IMR-90 (cell line): ENCODE results near the gene CDRT15L2. TPM values are rescaled to one million over a fixed set of nuclear protein-coding genes. Genes with fewer than 3 reads are reported as not detected.
"Not testable (repeated sequence)": the region's sequence is repeated elsewhere in the genome, so short reads cannot be mapped to it uniquely, and the experiment has no call there.

Source experiments
- ATAC-seq: fragments of 200-7000 bp; cut with Tn5 transposase; 2 replicates; pipeline ENCODE4 v1.9.1; 2020; ENCODE audit warnings: low read depth, mild to moderate bottlenecking, moderate library complexity
- BruUV-seq: library from RNA; stranded (reverse); fragments of 400-500 nt; replicated peaks from 2 replicates; lab custom pipeline; 2021; lab: Mats Ljungman, UMichigan
- CTCF ChIA-PET: fragments of 300-600 bp; formaldehyde crosslinking; extraction: SDS; loops from one replicate; lab custom pipeline; 2021; ENCODE audit warnings: antibody characterized with exemption; lab: Yijun Ruan, JAX
- POLR2A ChIA-PET: fragments of 300-600 bp; sonication (Branson Sonifier 250); formaldehyde crosslinking; loops from one replicate; lab custom pipeline; 2022; ENCODE audit warnings: antibody characterized with exemption; ENCODE audit not compliant: unreplicated experiment; lab: Charles Lee
- DNase-seq: peaks from one replicate; pipeline ENCODE4 v3.0.0; 2013
- H2AFZ ChIP-seq: replicated peaks from 2 replicates; pipeline ENCODE3; 2013; ENCODE audit warnings: low read length, mild to moderate bottlenecking; ENCODE audit not compliant: poor library complexity
- H2AK5ac ChIP-seq: 2 replicates; pipeline ENCODE4 v1.6.1; 2013; ENCODE audit warnings: low read depth, low read length, inconsistent platforms
- H2AK9ac ChIP-seq: replicated peaks from 2 replicates; pipeline ENCODE3; 2013; ENCODE audit warnings: mild to moderate bottlenecking, low read depth, low read length, moderate library complexity; ENCODE audit not compliant: poor library complexity
- H2BK120ac ChIP-seq: 2 replicates; pipeline ENCODE4 v1.6.1; 2013; ENCODE audit warnings: low read depth, low read length, inconsistent platforms
- H2BK15ac ChIP-seq: 3 replicates; pipeline ENCODE4 v1.6.1; 2013; ENCODE audit warnings: low read depth, low read length, inconsistent platforms
- H2BK20ac ChIP-seq: 2 replicates; pipeline ENCODE4 v1.6.1; 2013; ENCODE audit warnings: low read depth, mild to moderate bottlenecking, inconsistent platforms, low read length, moderate library complexity
- H2BK5ac ChIP-seq: 2 replicates; pipeline ENCODE4 v1.6.1; 2013; ENCODE audit warnings: mild to moderate bottlenecking, low read depth, low read length, inconsistent platforms; ENCODE audit not compliant: poor library complexity, severe bottlenecking
- H3K14ac ChIP-seq: replicated peaks from 2 replicates; pipeline ENCODE4 v1.6.1; 2013; ENCODE audit warnings: low read depth, low read length, inconsistent platforms
- H3K18ac ChIP-seq: 2 replicates; pipeline ENCODE4 v1.6.1; 2013; ENCODE audit warnings: low read depth, low read length, control low read depth
- H3K23ac ChIP-seq: 2 replicates; pipeline ENCODE4 v1.6.1; 2013; ENCODE audit warnings: low read depth, low read length, inconsistent platforms
- H3K27ac ChIP-seq: 2 replicates; pipeline ENCODE4 v1.5.1; 2013; ENCODE audit warnings: mild to moderate bottlenecking, control low read depth, low read length; ENCODE audit not compliant: insufficient read depth
- H3K27me3 ChIP-seq: 2 replicates; pipeline ENCODE4 v1.6.1; 2013; ENCODE audit warnings: low read length; ENCODE audit not compliant: control insufficient read depth, insufficient read depth
- H3K36me3 ChIP-seq: 2 replicates; pipeline ENCODE4 v1.6.1; 2013; ENCODE audit warnings: low read length, mixed read lengths; ENCODE audit not compliant: control insufficient read depth, insufficient read depth
- H3K4ac ChIP-seq: 2 replicates; pipeline ENCODE4 v1.6.1; 2013; ENCODE audit warnings: low read depth, low read length, inconsistent platforms
- H3K4me1 ChIP-seq: 2 replicates; pipeline ENCODE4 v1.6.1; 2013; ENCODE audit warnings: low read length, mixed read lengths; ENCODE audit not compliant: control insufficient read depth, insufficient read depth
- H3K4me2 ChIP-seq: 2 replicates; pipeline ENCODE4 v1.6.1; 2013; ENCODE audit warnings: low read depth, mild to moderate bottlenecking, control low read depth, low read length, moderate library complexity
- H3K4me3 ChIP-seq: 2 replicates; pipeline ENCODE4 v1.5.1; 2013; ENCODE audit warnings: low read depth, mild to moderate bottlenecking, control low read depth, low read length, moderate library complexity; ENCODE audit not compliant: insufficient read depth
- H3K56ac ChIP-seq: 2 replicates; pipeline ENCODE4 v1.6.1; 2013; ENCODE audit warnings: low read length, inconsistent platforms; ENCODE audit not compliant: insufficient read depth; ENCODE audit errors: extremely low read depth
- H3K79me1 ChIP-seq, 2 experiments: 2 replicates each; pipeline ENCODE4 v1.6.1; 2013; ENCODE audit warnings: low read length in 2 of 2, inconsistent platforms in 1 of 2, low read depth in 1 of 2
- H3K9ac ChIP-seq: 2 replicates; pipeline ENCODE4 v1.6.1; 2013; ENCODE audit warnings: low read depth, low read length, control low read depth
- H3K9me1 ChIP-seq: 2 replicates; pipeline ENCODE4 v1.6.1; 2013; ENCODE audit warnings: low read length, inconsistent platforms; ENCODE audit not compliant: insufficient read depth
- H3K9me3 ChIP-seq: 2 replicates; pipeline ENCODE4 v1.6.1; 2013; ENCODE audit warnings: low read length; ENCODE audit not compliant: control insufficient read depth, insufficient read depth
- H4K20me1 ChIP-seq: 2 replicates; pipeline ENCODE4 v1.6.1; 2013; ENCODE audit warnings: low read length, inconsistent platforms; ENCODE audit not compliant: insufficient read depth
- H4K5ac ChIP-seq: 2 replicates; pipeline ENCODE4 v1.6.1; 2013; ENCODE audit warnings: mild to moderate bottlenecking, low read depth, low read length, control low read depth
- H4K8ac ChIP-seq, 2 experiments: 2 replicates each; pipeline ENCODE4 v1.6.1; 2013; ENCODE audit warnings: low read depth in 2 of 2, low read length in 2 of 2, control low read depth in 1 of 2, inconsistent platforms in 1 of 2
- H4K91ac ChIP-seq: 2 replicates; pipeline ENCODE4 v1.6.1; 2013; ENCODE audit warnings: low read depth, low read length, inconsistent platforms; ENCODE audit not compliant: insufficient read depth
- WGBS, 2 experiments: methylation state at CpG; one replicate each; pipeline versions ENCODE4 v1.1.5 to v1.1.7; 2013; ENCODE audit warnings: missing lambda C conversion rate in 2 of 2; ENCODE audit not compliant: insufficient read length in 1 of 2; ENCODE audit errors: extremely low coverage in 2 of 2; 5-methylcytosine and 5-hydroxymethylcytosine counted together
- dilution Hi-C: fragments of 300-500 bp; cut with HindIII; formaldehyde crosslinking; loops from one replicate; pipeline ENCODE4 v1.14.3; 2018; ENCODE audit warnings: low sequenced_read_pairs; ENCODE audit not compliant: unreplicated experiment
- in situ Hi-C: fragments of 300-500 bp; cut with MboI; formaldehyde crosslinking; loops from 3 replicates; pipeline ENCODE4 v1.14.3; 2019; ENCODE audit warnings: low sequenced_read_pairs, inconsistent platforms, mixed read lengths
- intact Hi-C: fragments of 100-400 bp; cut with micrococcal nuclease; formaldehyde crosslinking; loops from 2 replicates; pipeline ENCODE4 v1.10.0; 2022
- polyA plus RNA-seq, 3 experiments: library from polyadenylated mRNA; depleted of rRNA; stranded (reverse); fragments of >200 nt; gene quantifications; 2 replicates each; pipeline ENCODE4 v1.2.3, GENCODE V29; 2012; ENCODE audit warnings: low replicate concordance in 1 of 3
- total RNA-seq: library from RNA; depleted of rRNA; stranded (reverse); fragments of >200 nt; gene quantifications from 2 replicates; pipeline ENCODE4 v1.2.3, GENCODE V29; 2012

CDRT15L2 gene
- total and polyA plus RNA-seq, 2 of the 4 experiments (the other 2 are of a cell fraction), result not detected

DNA sequence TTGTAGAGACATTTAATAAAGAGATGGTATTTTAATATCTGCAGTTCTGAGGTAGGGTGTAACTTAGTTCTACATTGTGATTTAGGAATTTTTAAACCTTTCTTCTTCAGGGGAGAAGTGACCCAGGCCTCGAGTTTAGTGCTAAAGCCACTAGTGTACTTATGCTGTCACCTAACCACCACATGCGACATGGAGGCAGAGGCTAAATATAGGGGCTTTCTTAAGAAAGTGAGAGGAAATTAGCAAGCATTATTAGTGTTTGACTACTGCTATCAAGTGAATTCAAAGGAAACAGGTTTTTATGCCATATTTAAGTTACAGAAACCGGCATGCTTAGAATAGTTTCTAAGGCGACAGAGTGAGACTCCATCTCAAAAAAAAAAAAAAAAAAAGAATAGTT is 11.5 kb downstream of the CDRT15L2 start:
- H3K27ac ChIP-seq, H4K5ac ChIP-seq, H2AK9ac ChIP-seq, DNase-seq, H2AK5ac ChIP-seq, H2BK5ac ChIP-seq, H3K4me2 ChIP-seq, H3K79me1 ChIP-seq, H2AFZ ChIP-seq, H3K9me1 ChIP-seq, H3K14ac ChIP-seq, H3K4me3 ChIP-seq, in situ Hi-C loops, H3K18ac ChIP-seq, intact Hi-C loops, H3K4ac ChIP-seq, H3K4me1 ChIP-seq, H3K23ac ChIP-seq, H2BK120ac ChIP-seq, H3K27me3 ChIP-seq, H3K9ac ChIP-seq, H2BK15ac ChIP-seq, H3K9me3 ChIP-seq, H4K91ac ChIP-seq, POLR2A ChIA-PET, H3K36me3 ChIP-seq, H4K8ac ChIP-seq, ATAC-seq, CTCF ChIA-PET, BruUV-seq, H4K20me1 ChIP-seq, H3K56ac ChIP-seq, dilution Hi-C loops, H2BK20ac ChIP-seq: not testable (repeated sequence)
- WGBS, 2 experiments, result no CpG with 5 or more reads among the region's 4 CpGs

DNA sequence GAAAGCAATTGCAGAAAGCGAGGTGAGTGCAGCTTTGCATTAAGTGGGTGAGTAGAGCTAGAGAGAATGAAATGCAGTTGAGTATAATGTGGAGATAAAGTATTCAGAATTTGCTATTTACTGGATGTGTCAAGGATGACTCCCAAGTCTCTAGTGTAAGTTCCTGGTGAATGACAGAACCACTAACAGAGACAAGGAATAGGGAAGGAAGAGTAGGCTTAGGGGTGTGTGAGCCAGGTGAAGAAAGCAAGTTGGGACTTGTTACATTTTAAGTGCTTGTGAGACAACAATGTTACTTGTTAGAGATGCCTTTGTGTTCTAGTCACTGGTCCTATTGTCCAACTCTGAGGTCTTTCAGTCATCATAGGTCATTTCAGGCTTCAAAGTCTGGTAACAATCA is 26.0 kb downstream of the CDRT15L2 start:
- POLR2A ChIA-PET, result not testable (repeated sequence)

More for the DNA sequence above, 26.0 kb downstream of the CDRT15L2 start:
- H4K5ac ChIP-seq, ATAC-seq, H2BK15ac ChIP-seq, H3K4me1 ChIP-seq, H4K8ac ChIP-seq, H3K4ac ChIP-seq, H3K9me1 ChIP-seq, dilution Hi-C loops, H2BK5ac ChIP-seq, H3K27ac ChIP-seq, H3K23ac ChIP-seq, H2AK9ac ChIP-seq, H3K27me3 ChIP-seq, BruUV-seq, H3K14ac ChIP-seq, H3K9me3 ChIP-seq, H2BK120ac ChIP-seq, H3K36me3 ChIP-seq, H2AFZ ChIP-seq, H4K20me1 ChIP-seq, intact Hi-C loops, H2BK20ac ChIP-seq, H3K18ac ChIP-seq, DNase-seq, H2AK5ac ChIP-seq, CTCF ChIA-PET, H3K9ac ChIP-seq, H3K79me1 ChIP-seq, H4K91ac ChIP-seq, in situ Hi-C loops, H3K56ac ChIP-seq, H3K4me3 ChIP-seq, H3K4me2 ChIP-seq: not testable (repeated sequence)
- WGBS, 2 experiments, result no CpG with 5 or more reads among the region's 1 CpG
